Measurements from ENCODE around the gene CDH13.

CDH13 gene

DNA sequence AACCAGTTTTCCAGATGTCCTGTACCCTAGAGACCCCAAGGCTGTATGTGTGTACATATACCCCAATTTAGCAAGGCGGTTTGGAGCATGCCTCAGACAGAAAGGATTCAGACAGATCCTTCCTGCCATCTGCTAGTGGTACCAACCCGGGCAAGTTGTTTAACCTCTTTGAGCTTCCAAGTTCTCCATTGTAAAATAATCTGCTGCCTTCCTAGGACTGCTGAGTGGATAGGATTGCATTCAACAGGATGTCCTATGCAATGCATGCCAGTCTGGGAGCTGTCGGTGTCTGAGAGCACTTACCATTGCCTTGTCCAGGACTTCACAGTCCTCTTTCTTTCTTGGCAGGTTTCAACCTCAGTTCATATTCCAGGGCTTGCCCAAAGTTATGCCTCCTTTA is 1.9 kb downstream of the CDH13 start:
- DNase-seq: no peak

- no peak for DNase-seq
Measured at GRCh38 chr16:82629441-82630027, 2.8 kb downstream of the CDH13 start.

DNA sequence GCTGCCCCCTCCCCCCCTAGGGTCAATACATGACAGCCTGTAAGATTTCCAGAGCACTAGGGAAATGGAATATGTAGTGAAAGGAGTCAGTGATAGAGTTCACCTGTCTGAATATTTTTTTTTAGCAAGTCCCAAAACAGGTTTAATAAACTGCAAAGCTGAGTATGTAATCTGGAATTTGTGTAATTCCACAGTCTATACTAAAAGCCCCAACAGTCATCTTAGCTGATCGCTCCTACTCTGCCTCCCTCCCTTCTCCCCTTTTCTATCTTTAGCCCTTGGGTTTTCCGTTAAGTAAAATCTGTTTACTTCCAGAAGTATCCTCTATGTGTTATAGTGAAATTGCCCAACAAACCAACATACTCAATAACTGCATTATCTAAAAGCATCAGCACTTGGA is 3.5 kb downstream of the CDH13 start:
- DNase-seq: no peak

DNA sequence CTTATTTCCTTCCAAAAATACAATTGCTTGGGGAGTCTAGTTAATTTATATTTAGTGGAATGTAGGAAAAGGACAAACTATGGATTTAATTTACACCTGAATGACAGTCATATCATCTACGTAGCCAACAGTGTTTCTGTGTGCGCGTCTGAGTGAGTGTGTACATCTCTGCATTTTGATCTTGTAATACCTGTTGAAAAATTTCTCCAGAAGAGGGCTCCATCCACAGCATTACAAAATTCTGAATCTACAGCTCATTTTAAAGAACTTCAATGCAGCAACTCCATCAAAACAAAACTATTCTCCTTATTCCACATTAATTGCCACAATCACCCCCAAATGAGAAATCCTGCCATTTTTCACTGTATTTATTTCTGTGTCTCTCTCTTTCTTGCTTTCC is 3.9 kb downstream of the CDH13 start:
- DNase-seq: no peak

- no peak for DNase-seq
Measured at GRCh38 chr16:82631701-82632685, 5.2 kb downstream of the CDH13 start.

- no peak for DNase-seq
Measured at GRCh38 chr16:82633964-82634600, 7.3 kb downstream of the CDH13 start.

- no peak for DNase-seq
Measured at GRCh38 chr16:82634955-82635610, 8.3 kb downstream of the CDH13 start.

- no peak for DNase-seq
Measured at GRCh38 chr16:82636485-82636884, 9.7 kb downstream of the CDH13 start.

DNA sequence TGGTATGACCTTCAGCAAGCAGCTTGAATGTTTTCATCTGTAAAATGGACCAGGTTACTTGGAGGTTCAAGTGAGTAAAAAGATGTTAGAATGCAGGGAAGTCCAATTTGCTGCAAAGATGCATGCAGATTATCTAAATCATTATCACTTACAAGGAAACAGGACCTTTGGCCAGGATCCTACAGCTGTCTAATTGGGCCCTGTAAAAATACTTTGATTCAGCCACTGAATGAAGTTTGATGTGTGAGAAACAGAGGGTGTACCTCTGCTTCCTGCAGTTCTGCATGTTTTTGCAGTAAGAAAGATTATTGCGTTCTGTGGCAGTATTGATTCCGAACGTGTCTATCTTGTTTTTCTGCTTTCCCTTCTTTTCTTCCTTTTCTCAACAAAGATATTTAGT is 10.2 kb downstream of the CDH13 start:
- DNase-seq: no peak

GRCh38 chr16:82638095-82638798 is 11.5 kb downstream of the CDH13 start:
- DNase-seq: no peak

GRCh38 chr16:82639263-82639662 is 12.5 kb downstream of the CDH13 start:
- no peak for DNase-seq

- DNase-seq: no peak
Measured at GRCh38 chr16:82639666-82640336, 13.0 kb downstream of the CDH13 start.

GRCh38 chr16:82641336-82641984 is 14.7 kb downstream of the CDH13 start:
- DNase-seq: peak; percentile 15

GRCh38 chr16:82643136-82643535 is 16.4 kb downstream of the CDH13 start:
- DNase-seq: no peak

- DNase-seq: no peak
Measured at GRCh38 chr16:82643936-82644630, 17.3 kb downstream of the CDH13 start.

- DNase-seq: no peak
Measured at GRCh38 chr16:82646504-82646903, 19.7 kb downstream of the CDH13 start.

GRCh38 chr16:82649766-82650165 is 23.0 kb downstream of the CDH13 start:
- DNase-seq: no peak

DNA sequence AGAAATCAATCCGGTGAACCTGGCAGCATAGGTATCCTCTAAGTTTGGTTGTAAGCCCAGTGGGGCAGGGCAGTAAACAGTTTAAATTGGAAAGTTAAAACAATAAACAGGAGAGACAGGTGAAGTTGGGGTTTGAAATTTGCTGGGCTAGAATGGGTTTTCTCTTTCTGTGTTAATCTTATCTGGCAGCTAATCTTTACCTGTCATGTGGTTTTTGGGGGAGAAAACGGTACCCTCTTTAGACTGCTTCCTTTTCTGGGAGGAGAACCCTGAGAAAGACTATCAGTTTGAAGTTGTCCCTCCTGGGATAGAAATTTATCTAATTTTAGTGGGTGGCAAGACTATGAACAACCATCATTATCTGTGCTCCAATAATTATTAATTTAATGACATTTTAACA is 24.0 kb downstream of the CDH13 start:
- DNase-seq: peak; percentile 28

- DNase-seq: peak; percentile 36
Measured at GRCh38 chr16:82651921-82652601, 25.3 kb downstream of the CDH13 start.

DNA sequence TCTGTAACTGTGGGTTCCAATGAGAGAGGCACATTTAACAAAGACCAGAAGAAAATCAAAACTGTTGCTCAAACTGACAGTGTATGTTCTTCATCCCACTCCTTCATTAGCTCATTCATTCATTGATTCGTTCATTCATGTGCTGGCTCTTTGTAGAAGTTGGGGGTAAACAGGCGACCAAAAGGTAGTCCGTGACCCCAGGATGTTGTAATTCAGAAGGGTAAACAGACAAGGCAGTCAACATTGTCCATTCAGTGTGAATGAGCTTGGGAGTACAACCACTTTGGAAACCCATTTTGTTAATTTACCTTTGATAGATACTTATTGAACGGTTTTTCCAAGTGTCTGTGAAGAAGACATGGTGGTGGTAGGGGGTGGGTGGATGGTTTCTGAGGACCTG is 26.1 kb downstream of the CDH13 start:
- no peak for DNase-seq

Data from central memory CD4-positive, alpha-beta T cell (primary cell).